Left kidney (tissue), 8 donors: ENCODE results near the gene GKN1. TPM values are rescaled to one million over a fixed set of nuclear protein-coding genes. Genes with fewer than 3 reads are reported as not detected.
"Not testable (repeated sequence)": the region's sequence is repeated elsewhere in the genome, so short reads cannot be mapped to it uniquely, and the experiment has no call there.

Source experiments
- DNase-seq: peaks from one replicate; pipeline ENCODE4 v3.0.0-alpha.2; 2013
- long read RNA-seq, 8 donors: transcript quantifications; one replicate each; lab custom pipeline, GENCODE V29; 2026
- polyA plus RNA-seq: library from polyadenylated mRNA; unstranded; fragments of 120-200 nt; gene quantifications from one replicate; pipeline ENCODE4 v1.2.1, GENCODE V29; 2013; ENCODE audit not compliant: insufficient read length

The GKN1 gene
- not detected for polyA plus RNA-seq
- long read RNA-seq, donor 1 = 0 reads
- long read RNA-seq, donor 2 = 0 reads
- long read RNA-seq, donor 3 = 0 reads
- long read RNA-seq, donor 4 = 0 reads
- long read RNA-seq, donor 5 = 0 reads
- long read RNA-seq, donor 6 = 0 reads
- long read RNA-seq, donor 7 = 0 reads
- long read RNA-seq, donor 8 = 0 reads

- no peak for DNase-seq
Measured at GRCh38 chr2:68974251-68974650, at the start of gene GKN1. GKN1 (plus strand) TSS chr2:68974636; CDS start chr2:68974678, 42 bp downstream.

GRCh38 chr2:68925295-68925896 lies 49.0 kb upstream of the GKN1 start:
- DNase-seq = peak; percentile 51

GRCh38 chr2:68926796-68927195 lies 47.6 kb upstream of the GKN1 start:
- no peak for DNase-seq

GRCh38 chr2:68931149-68931711 lies 43.2 kb upstream of the GKN1 start:
- DNase-seq = no peak

GRCh38 chr2:68931799-68932198 lies 42.6 kb upstream of the GKN1 start:
- DNase-seq = no peak

- DNase-seq = no peak
Measured at GRCh38 chr2:68932402-68932801, 42.0 kb upstream of the GKN1 start.

- no peak for DNase-seq
Measured at GRCh38 chr2:68934021-68934420, 40.4 kb upstream of the GKN1 start.

GRCh38 chr2:68935471-68935870 lies 39.0 kb upstream of the GKN1 start:
- DNase-seq = no peak

GRCh38 chr2:68936427-68936826 lies 38.0 kb upstream of the GKN1 start:
- no peak for DNase-seq

- no peak for DNase-seq
Measured at GRCh38 chr2:68936889-68937288, 37.5 kb upstream of the GKN1 start.

- DNase-seq = no peak
Measured at GRCh38 chr2:68937346-68938055, 36.9 kb upstream of the GKN1 start.

GRCh38 chr2:68938938-68939337 lies 35.5 kb upstream of the GKN1 start:
- no peak for DNase-seq

GRCh38 chr2:68939962-68940361 lies 34.5 kb upstream of the GKN1 start:
- no peak for DNase-seq

GRCh38 chr2:68940369-68940768 lies 34.1 kb upstream of the GKN1 start:
- DNase-seq = no peak

- DNase-seq = no peak
Measured at GRCh38 chr2:68942827-68943226, 31.6 kb upstream of the GKN1 start.

GRCh38 chr2:68943581-68944568 lies 30.6 kb upstream of the GKN1 start:
- DNase-seq = peak; percentile 87

GRCh38 chr2:68946117-68946516 lies 28.3 kb upstream of the GKN1 start:
- no peak for DNase-seq

GRCh38 chr2:68948710-68949109 lies 25.7 kb upstream of the GKN1 start:
- DNase-seq = no peak

GRCh38 chr2:68951899-68952298 lies 22.5 kb upstream of the GKN1 start:
- DNase-seq = no peak

- DNase-seq = no peak
Measured at GRCh38 chr2:68952887-68953521, 21.4 kb upstream of the GKN1 start, which contains the start of gene GKN2. GKN2 (minus strand) TSS chr2:68952893; CDS start chr2:68952861, 32 bp downstream.

- DNase-seq = not testable (repeated sequence)
Measured at GRCh38 chr2:68955432-68955831, 19.0 kb upstream of the GKN1 start.
